Natural killer cell (primary cell): ENCODE data around the gene DOK6. TPM values are rescaled to one million over a fixed set of nuclear protein-coding genes. Genes with fewer than 3 reads are reported as not detected.

Experiments used
- ATAC-seq, 3 donors: fragments of 150-1000 bp in 2 of 3; fragments of 200-7000 bp in 1 of 3; cut with Tn5 transposase; 1 replicate in 1 of 3; 2 replicates in 2 of 3; pipeline ENCODE4 v1.10.0; 2021; ENCODE audit warnings: mild to moderate bottlenecking in 2 of 3, moderate library complexity in 2 of 3
- DNase-seq, 2 donors: peaks; one replicate each; pipeline versions ENCODE4 v3.0.0 to v3.0.0-alpha.2; 2013 to 2021; ENCODE audit warnings: mixed read lengths in 1 of 2
- H3K27ac ChIP-seq: one replicate; pipeline ENCODE4 v1.5.1; 2013; ENCODE audit warnings: mild to moderate bottlenecking, low read length
- H3K27me3 ChIP-seq: one replicate; pipeline ENCODE4 v1.6.1; 2013; ENCODE audit warnings: low read length; ENCODE audit not compliant: control insufficient read depth, insufficient read depth
- H3K36me3 ChIP-seq: one replicate; pipeline ENCODE4 v1.6.1; 2013; ENCODE audit warnings: low read length; ENCODE audit not compliant: control insufficient read depth, insufficient read depth
- H3K4me1 ChIP-seq: one replicate; pipeline ENCODE4 v1.6.1; 2013; ENCODE audit warnings: low read length; ENCODE audit not compliant: control insufficient read depth, insufficient read depth
- H3K4me3 ChIP-seq: one replicate; pipeline ENCODE4 v1.5.1; 2013; ENCODE audit warnings: low read length
- H3K9me3 ChIP-seq: one replicate; pipeline ENCODE4 v1.6.1; 2013; ENCODE audit warnings: low read length; ENCODE audit not compliant: control insufficient read depth, insufficient read depth
- H3K27ac Mint-ChIP-seq, 2 donors: one replicate each; pipeline ENCODE4 v1.8.0; 2022; ENCODE audit warnings: mild to moderate bottlenecking in 2 of 2, mixed read lengths in 2 of 2, moderate library complexity in 1 of 2
- H3K27me3 Mint-ChIP-seq, 2 donors: one replicate each; pipeline ENCODE4 v1.8.0; 2022; ENCODE audit warnings: low read depth in 2 of 2, mixed read lengths in 2 of 2
- H3K36me3 Mint-ChIP-seq: one replicate; pipeline ENCODE4 v1.8.0; 2022; ENCODE audit warnings: mixed read lengths
- H3K4me1 Mint-ChIP-seq, 2 donors: one replicate each; pipeline ENCODE4 v1.8.0; 2022; ENCODE audit warnings: mixed read lengths in 2 of 2
- H3K4me3 Mint-ChIP-seq: one replicate; pipeline ENCODE4 v1.8.0; 2022; ENCODE audit warnings: mild to moderate bottlenecking, moderate library complexity, mixed read lengths
- H3K9me3 Mint-ChIP-seq, 2 donors: one replicate each; pipeline ENCODE4 v1.8.0; 2022; ENCODE audit warnings: mixed read lengths in 2 of 2
- CTCF ChIP-seq: fragments of 200-600 bp; IDR thresholded peaks from one replicate; pipeline ENCODE4 v1.8.0; 2022; ENCODE audit warnings: antibody characterized with exemption
- WGBS: methylation state at CpG from one replicate; pipeline ENCODE4 v1.1.7; 2013; ENCODE audit warnings: missing lambda C conversion rate; ENCODE audit not compliant: insufficient coverage; 5-methylcytosine and 5-hydroxymethylcytosine counted together
- intact Hi-C: fragments of 100-400 bp; cut with micrococcal nuclease; formaldehyde crosslinking; loops from one replicate; pipeline ENCODE4 v1.14.2; 2022
- total RNA-seq, 4 donors: library from RNA; stranded (reverse); fragments of 120-200 nt in 1 of 4; gene quantifications; one replicate each; pipeline versions ENCODE4 v1.2.3 to v1.2.4, GENCODE V29; 2013 to 2022

Gene DOK6
- total RNA-seq, 3 donors from 2014 or later (not counting 1 experiment from before 2014, with no cell fraction given) = 0.02 TPM; not detected in 2

- no peaks in the 10 kb centered on the region for H3K4me1 ChIP-seq
- Mint-ChIP-seq H3K27ac (no peak overlapping the region), H3K9me3 (peaks cover 0 to 3% of the 10 kb centered on the region in 2 donors), H3K4me1 (no peaks in the 10 kb centered on the region), H3K27me3 (peaks cover 5 to 15% of the 10 kb centered on the region in 2 donors), H3K36me3 (no peaks in the 10 kb centered on the region), H3K4me3 (no peak overlapping the region)
- no peaks in the 10 kb centered on the region for H3K36me3 ChIP-seq
- ATAC-seq (no peak), DNase-seq (no peak)
- intact Hi-C loops = no loop called here
- H3K4me3 ChIP-seq = no peak overlapping the region
- H3K27me3 ChIP-seq = no peaks in the 10 kb centered on the region
- 70% methylated on average over 5 of the region's 6 CpGs for WGBS
- H3K27ac ChIP-seq = no peak overlapping the region
- TF ChIP-seq CTCF = no peak
- no peaks in the 10 kb centered on the region for H3K9me3 ChIP-seq
Measured at GRCh38 chr18:69484699-69485396, 84.2 kb downstream of the DOK6 start.

GRCh38 chr18:69487488-69488394 is 87.1 kb downstream of the DOK6 start:
- DNase-seq (no peak), ATAC-seq (no peak)
- no peaks in the 10 kb centered on the region for H3K36me3 ChIP-seq
- WGBS = 79% methylated on average over 6 of the region's 6 CpGs
- TF ChIP-seq CTCF = no peak
- Mint-ChIP-seq H3K4me3 (no peak overlapping the region), H3K9me3 (peaks cover 0 to 3% of the 10 kb centered on the region in 2 donors), H3K36me3 (no peaks in the 10 kb centered on the region), H3K27ac (no peak overlapping the region), H3K27me3 (peaks cover 5 to 15% of the 10 kb centered on the region in 2 donors), H3K4me1 (no peaks in the 10 kb centered on the region)
- H3K4me3 ChIP-seq = no peak overlapping the region
- H3K4me1 ChIP-seq = no peaks in the 10 kb centered on the region
- no peak overlapping the region for H3K27ac ChIP-seq
- no peaks in the 10 kb centered on the region for H3K9me3 ChIP-seq
- no peaks in the 10 kb centered on the region for H3K27me3 ChIP-seq
- intact Hi-C loops = no loop called here

GRCh38 chr18:69490072-69490471 is 89.4 kb downstream of the DOK6 start:
- H3K27ac ChIP-seq = no peak overlapping the region
- Mint-ChIP-seq H3K36me3 (no peaks in the 10 kb centered on the region), H3K27ac (no peak overlapping the region), H3K27me3 (peaks cover 0 to 6% of the 10 kb centered on the region in 2 donors), H3K4me1 (no peaks in the 10 kb centered on the region), H3K9me3 (peaks cover 0 to 3% of the 10 kb centered on the region in 2 donors), H3K4me3 (no peak overlapping the region)
- no peaks in the 10 kb centered on the region for H3K27me3 ChIP-seq
- H3K4me3 ChIP-seq = no peak overlapping the region
- no peaks in the 10 kb centered on the region for H3K9me3 ChIP-seq
- ATAC-seq (no peak), DNase-seq (no peak)
- H3K36me3 ChIP-seq = no peaks in the 10 kb centered on the region
- intact Hi-C loops = no loop called here
- H3K4me1 ChIP-seq = no peaks in the 10 kb centered on the region
- TF ChIP-seq CTCF = no peak
- WGBS = 80% methylated on average over 1 of the region's 1 CpG
